Fibroblast of upper back skin (primary cell): ENCODE data around the gene C3orf38.
A peak's percentile ranks its signal among the peaks of the same experiment; 100 is the strongest.
"Not testable (repeated sequence)": the region's sequence is repeated elsewhere in the genome, so short reads cannot be mapped to it uniquely, and the experiment has no call there.

ENCODE experiments used
- DNase-seq: peaks from one replicate; pipeline ENCODE4 v3.0.0-alpha.2; 2013

C3orf38 gene

GRCh38 chr3:88149509-88150362 is at the start of gene C3orf38:
Gene C3orf38 (plus strand): TSS chr3:88149959. CDS start chr3:88150053, 94 bp downstream.
- DNase-seq, result peak; percentile 92

GRCh38 chr3:88101142-88101541 is 48.6 kb upstream of the C3orf38 start:
- DNase-seq, result no peak

GRCh38 chr3:88105325-88105724 is 44.4 kb upstream of the C3orf38 start:
- DNase-seq, result peak; percentile 50

GRCh38 chr3:88112289-88112688 is 37.5 kb upstream of the C3orf38 start:
- no peak for DNase-seq

GRCh38 chr3:88113311-88114162 is 36.2 kb upstream of the C3orf38 start:
- DNase-seq, result peak; percentile 70

GRCh38 chr3:88114878-88115549 is 34.7 kb upstream of the C3orf38 start:
- no peak for DNase-seq

GRCh38 chr3:88117683-88118082 is 32.1 kb upstream of the C3orf38 start:
- DNase-seq, result no peak

GRCh38 chr3:88118603-88119002 is 31.2 kb upstream of the C3orf38 start:
- DNase-seq, result not testable (repeated sequence)

GRCh38 chr3:88123526-88123925 is 26.2 kb upstream of the C3orf38 start:
- no peak for DNase-seq

- DNase-seq, result peak; percentile 19
Observed at GRCh38 chr3:88131695-88132094, 18.1 kb upstream of the C3orf38 start.

GRCh38 chr3:88132894-88133293 is 16.9 kb upstream of the C3orf38 start:
- peak; percentile 16 for DNase-seq

- DNase-seq, result no peak
Observed at GRCh38 chr3:88133711-88134263, 16.0 kb upstream of the C3orf38 start.

- DNase-seq, result peak; percentile 74
Observed at GRCh38 chr3:88137836-88138235, 11.9 kb upstream of the C3orf38 start.

GRCh38 chr3:88141458-88142083 is 8.2 kb upstream of the C3orf38 start:
- peak; percentile 93 for DNase-seq

- DNase-seq, result peak; percentile 40
Observed at GRCh38 chr3:88142094-88142624, 7.6 kb upstream of the C3orf38 start.

GRCh38 chr3:88147261-88147660 is 2.5 kb upstream of the C3orf38 start:
- no peak for DNase-seq

- DNase-seq, result no peak
Observed at GRCh38 chr3:88148651-88149050, 1.1 kb upstream of the C3orf38 start.

GRCh38 chr3:88149101-88149508 is 654 bp upstream of the C3orf38 start:
- peak; percentile 20 for DNase-seq

- DNase-seq, result no peak
Observed at GRCh38 chr3:88150371-88150770, 612 bp downstream of the C3orf38 start.

GRCh38 chr3:88150806-88151205 is 1.0 kb downstream of the C3orf38 start:
- DNase-seq, result no peak

GRCh38 chr3:88151358-88151757 is 1.6 kb downstream of the C3orf38 start:
- DNase-seq, result no peak

GRCh38 chr3:88152841-88153240 is 3.1 kb downstream of the C3orf38 start:
- DNase-seq, result no peak
